CD8-positive, alpha-beta memory T cell (primary cell): ENCODE measurements around the gene THRA. TPM values are rescaled to one million over a fixed set of nuclear protein-coding genes. Genes with fewer than 3 reads are reported as not detected.
"Not testable (repeated sequence)": the region's sequence is repeated elsewhere in the genome, so short reads cannot be mapped to it uniquely, and the experiment has no call there.

Experiments
- CTCF ChIA-PET: fragments of 350-600 bp; sonication (Branson Sonifier 250); formaldehyde crosslinking; loops from one replicate; lab custom pipeline; 2021; ENCODE audit warnings: antibody characterized with exemption; lab: Charles Lee
- POLR2A ChIA-PET: fragments of 350-600 bp; sonication (Branson Sonifier 250); formaldehyde crosslinking; loops from one replicate; lab custom pipeline; 2021; ENCODE audit warnings: antibody characterized with exemption; lab: Charles Lee
- DNase-seq, 5 donors: peaks; one replicate each; pipeline versions ENCODE4 v3.0.0 to v3.0.0-alpha.2; 2020 to 2022; ENCODE audit warnings: mixed read lengths in 1 of 5
- H3K27ac ChIP-seq: one replicate; pipeline ENCODE4 v1.7.0; 2013; ENCODE audit warnings: low read depth, mild to moderate bottlenecking, low read length, moderate library complexity
- H3K27me3 ChIP-seq: 2 replicates; pipeline ENCODE4 v1.7.0; 2013; ENCODE audit warnings: low read length, mild to moderate bottlenecking; ENCODE audit not compliant: insufficient read depth, poor library complexity, severe bottlenecking
- H3K36me3 ChIP-seq: 2 replicates; pipeline ENCODE4 v1.7.0; 2013; ENCODE audit warnings: mild to moderate bottlenecking, low read length, moderate library complexity; ENCODE audit not compliant: insufficient read depth
- H3K4me1 ChIP-seq: 2 replicates; pipeline ENCODE4 v1.7.0; 2013; ENCODE audit warnings: mild to moderate bottlenecking, low read length, moderate library complexity; ENCODE audit not compliant: insufficient read depth
- H3K4me3 ChIP-seq: 2 replicates; pipeline ENCODE4 v1.7.0; 2013; ENCODE audit warnings: mild to moderate bottlenecking, low read length
- H3K9me3 ChIP-seq: 2 replicates; pipeline ENCODE4 v1.7.0; 2013; ENCODE audit warnings: mild to moderate bottlenecking, low read length
- H3K27ac Mint-ChIP-seq, 8 donors: one replicate each; pipeline ENCODE4 v1.8.0; 2020 to 2021; ENCODE audit warnings: mixed read lengths in 8 of 8, mild to moderate bottlenecking in 6 of 8, inconsistent platforms in 3 of 8, moderate library complexity in 3 of 8
- H3K27me3 Mint-ChIP-seq, 2 donors: one replicate each; pipeline ENCODE4 v1.8.0; 2020 to 2021; ENCODE audit warnings: mixed read lengths in 2 of 2, mild to moderate bottlenecking in 1 of 2, moderate library complexity in 1 of 2
- H3K36me3 Mint-ChIP-seq, 3 donors: one replicate each; pipeline ENCODE4 v1.8.0; 2020 to 2021; ENCODE audit warnings: mixed read lengths in 3 of 3, inconsistent platforms in 1 of 3, mild to moderate bottlenecking in 1 of 3
- H3K4me1 Mint-ChIP-seq, 3 donors: one replicate each; pipeline ENCODE4 v1.8.0; 2020 to 2021; ENCODE audit warnings: mixed read lengths in 3 of 3, inconsistent platforms in 1 of 3, mild to moderate bottlenecking in 1 of 3
- H3K4me3 Mint-ChIP-seq, 7 donors: one replicate each; pipeline ENCODE4 v1.8.0; 2020 to 2021; ENCODE audit warnings: mixed read lengths in 7 of 7, mild to moderate bottlenecking in 6 of 7, moderate library complexity in 4 of 7, inconsistent platforms in 2 of 7
- H3K9me3 Mint-ChIP-seq, 5 donors: one replicate each; pipeline ENCODE4 v1.8.0; 2020 to 2022; ENCODE audit warnings: mixed read lengths in 5 of 5, mild to moderate bottlenecking in 3 of 5, moderate library complexity in 2 of 5, inconsistent platforms in 1 of 5
- polyA plus RNA-seq: library from polyadenylated mRNA; unstranded; fragments of 300-500 nt; fragmentation: Illumina TruSeq; gene quantifications from one replicate; pipeline ENCODE4 v1.2.3, GENCODE V29; 2021
- total RNA-seq, 2 experiments: library from RNA; stranded (reverse); gene quantifications; one replicate each; pipeline ENCODE4 v1.2.3, GENCODE V29; 2021

THRA gene
- total and polyA plus RNA-seq, 3 experiments from 2014 or later, result 12.6 to 17.0 (median 13.2) TPM

- no peaks in the 10 kb centered on the region for H3K27me3 Mint-ChIP-seq
- H3K36me3 Mint-ChIP-seq, result peaks cover 0 to 83% (median 25%) of the 10 kb centered on the region in 3 donors
- POLR2A ChIA-PET, result no interaction called here
- Histone ChIP-seq H3K36me3 (peaks cover 49% of the 10 kb centered on the region), H3K27ac (no peak overlapping the region), H3K4me3 (no peak overlapping the region), H3K4me1 (peaks cover 4% of the 10 kb centered on the region), H3K27me3 (no peaks in the 10 kb centered on the region), H3K9me3 (no peaks in the 10 kb centered on the region)
- CTCF ChIA-PET, result interaction anchor here (0.7 to 1.5 kb wide), 4 partner anchors 10 to 59 kb away, joined by 3 to 5 read pairs (median 3); no protein-coding TSS in a partner anchor
- no peaks in the 10 kb centered on the region for H3K9me3 Mint-ChIP-seq
- no peak overlapping the region for H3K4me3 Mint-ChIP-seq
- DNase-seq, result no peak
- peak overlapping the region in 6 of 8 donors; percentile 29 to 83 (median 46) for H3K27ac Mint-ChIP-seq
- peaks cover 7 to 24% (median 16%) of the 10 kb centered on the region in 3 donors for H3K4me1 Mint-ChIP-seq
These were observed 71.4 kb downstream of the THRA start for GRCh38 chr17:40134184-40134583.

- no peak for DNase-seq
- Histone ChIP-seq H3K27me3 (no peaks in the 10 kb centered on the region), H3K4me1 (peaks cover 11% of the 10 kb centered on the region), H3K36me3 (peaks cover 41% of the 10 kb centered on the region), H3K9me3 (no peaks in the 10 kb centered on the region), H3K4me3 (no peak overlapping the region), H3K27ac (no peak overlapping the region)
- POLR2A ChIA-PET, result no interaction called here
- Mint-ChIP-seq H3K27me3 (peaks cover 0 to 5% of the 10 kb centered on the region in 2 donors), H3K4me1 (peaks cover 15 to 35% (median 25%) of the 10 kb centered on the region in 3 donors), H3K4me3 (no peak overlapping the region), H3K27ac (peak overlapping the region in 7 of 8 donors; percentile 2 to 91 (median 64)), H3K36me3 (peaks cover 0 to 77% (median 26%) of the 10 kb centered on the region in 3 donors), H3K9me3 (peaks cover 0 to 3% (median 0%) of the 10 kb centered on the region in 5 donors)
- CTCF ChIA-PET, result no interaction called here
These were observed 73.1 kb downstream of the THRA start for GRCh38 chr17:40135817-40136216.

GRCh38 chr17:40139566-40140058 lies 76.8 kb downstream of the THRA start:
- peak overlapping the region; percentile 95 for H3K27ac ChIP-seq
- DNase-seq, result no peak
- H3K4me1 ChIP-seq, result peaks cover 26% of the 10 kb centered on the region
- peaks cover 0 to 3% (median 0%) of the 10 kb centered on the region in 5 donors for H3K9me3 Mint-ChIP-seq
- H3K36me3 Mint-ChIP-seq, result peaks cover 0 to 60% (median 18%) of the 10 kb centered on the region in 3 donors
- H3K9me3 ChIP-seq, result no peaks in the 10 kb centered on the region
- H3K4me3 ChIP-seq, result peak overlapping the region; percentile 82
- peaks cover 0 to 6% of the 10 kb centered on the region in 2 donors for H3K27me3 Mint-ChIP-seq
- H3K36me3 ChIP-seq, result peaks cover 30% of the 10 kb centered on the region
- H3K4me1 Mint-ChIP-seq, result peaks cover 29 to 50% (median 37%) of the 10 kb centered on the region in 3 donors
- ChIA-PET POLR2A (interaction anchor here (0.5 to 4.5 kb wide), 14 partner anchors 9 to 1051 kb away, joined by 3 to 68 read pairs (median 8); partner anchors contain the start of genes MED24, MSL1, NR1D1 and PSMD3), CTCF (interaction anchor here (1.0 to 5.1 kb wide), 10 partner anchors 11 to 79 kb away, joined by 4 to 57 read pairs (median 4); partner anchors contain the start of gene WIPF2)
- H3K4me3 Mint-ChIP-seq, result peak overlapping the region; percentile 90 to 95 (median 95)
- H3K27me3 ChIP-seq, result no peaks in the 10 kb centered on the region
- peak overlapping the region; percentile 97 to 100 (median 98) for H3K27ac Mint-ChIP-seq

- peaks cover 43 to 60% (median 55%) of the 10 kb centered on the region in 3 donors for H3K4me1 Mint-ChIP-seq
- peak overlapping the region in 1 of 8 donors; percentile 6 for H3K27ac Mint-ChIP-seq
- H3K4me3 Mint-ChIP-seq, result peak overlapping the region in 1 of 7 donors; percentile 56
These were observed 80.4 kb downstream of the THRA start for GRCh38 chr17:40143166-40143565.

More at GRCh38 chr17:40143166-40143565, 80.4 kb downstream of the THRA start:
- H3K4me3 ChIP-seq, H3K27me3 ChIP-seq, H3K27me3 Mint-ChIP-seq, POLR2A ChIA-PET, H3K9me3 ChIP-seq, DNase-seq, H3K27ac ChIP-seq, H3K9me3 Mint-ChIP-seq: not testable (repeated sequence)
- Histone ChIP-seq H3K36me3 (peaks cover 16% of the 10 kb centered on the region), H3K4me1 (peaks cover 26% of the 10 kb centered on the region)
- H3K36me3 Mint-ChIP-seq, result peaks cover 0 to 55% (median 16%) of the 10 kb centered on the region in 3 donors
- CTCF ChIA-PET, result interaction anchor here (1.4 to 1.7 kb wide), 3 partner anchors 19 to 30 kb away, joined by 3 to 6 read pairs (median 4); no protein-coding TSS in a partner anchor

Other genes with a start within 250 kb of the THRA start
- 100 to 1,000 TPM; 119 to 126 TPM for gene IKZF3, start 198.7 kb upstream of the THRA start, total RNA-seq
- 138 TPM for gene IKZF3, start 198.7 kb upstream of the THRA start, polyA plus RNA-seq
- under 1 TPM; 0.58 to 0.74 TPM for gene ZPBP2, start 194.8 kb upstream of the THRA start, total RNA-seq
- 0.09 TPM for gene ZPBP2, start 194.8 kb upstream of the THRA start, polyA plus RNA-seq
- gene GSDMB, start 144.3 kb upstream of the THRA start, total RNA-seq, result 10 to 100 TPM; 14.0 to 14.8 TPM
- 1.3 TPM for gene GSDMB, start 144.3 kb upstream of the THRA start, polyA plus RNA-seq
- gene ORMDL3, start 135.4 kb upstream of the THRA start, total RNA-seq, result 10 to 100 TPM; 73.6 to 76.4 TPM
- 217 TPM for gene ORMDL3, start 135.4 kb upstream of the THRA start, polyA plus RNA-seq
- not detected for gene LRRC3C, start 135.2 kb upstream of the THRA start, total RNA-seq
- gene LRRC3C, start 135.2 kb upstream of the THRA start, polyA plus RNA-seq, result not detected
- gene GSDMA, start 100.0 kb upstream of the THRA start, total RNA-seq, result not detected
- gene GSDMA, start 100.0 kb upstream of the THRA start, polyA plus RNA-seq, result 0.14 TPM
- gene PSMD3, start 82.2 kb upstream of the THRA start, total RNA-seq, result 100 to 1,000 TPM; 185 to 186 TPM
- 51.1 TPM for gene PSMD3, start 82.2 kb upstream of the THRA start, polyA plus RNA-seq
- gene CSF3, start 47.5 kb upstream of the THRA start, total RNA-seq, result not detected
- not detected for gene CSF3, start 47.5 kb upstream of the THRA start, polyA plus RNA-seq
- 100 to 1,000 TPM; 118 to 121 TPM for gene MED24, start 8.6 kb upstream of the THRA start, total RNA-seq
- 51.2 TPM for gene MED24, start 8.6 kb upstream of the THRA start, polyA plus RNA-seq
- gene NR1D1, start 37.6 kb downstream of the THRA start, total RNA-seq, result 10 to 100 TPM; 10.0 to 10.2 TPM
- gene NR1D1, start 37.6 kb downstream of the THRA start, polyA plus RNA-seq, result 10.4 TPM
- 10 to 100 TPM; 88.6 to 91.5 TPM for gene MSL1, start 59.0 kb downstream of the THRA start, total RNA-seq
- 13.5 TPM for gene MSL1, start 59.0 kb downstream of the THRA start, polyA plus RNA-seq
- 100 to 1,000 TPM; 100 to 101 TPM for gene CASC3, start 77.6 kb downstream of the THRA start, total RNA-seq
- gene CASC3, start 77.6 kb downstream of the THRA start, polyA plus RNA-seq, result 47.4 TPM
- 1 to 10 TPM; 5.7 to 6.3 TPM for gene RAPGEFL1, start 114.5 kb downstream of the THRA start, total RNA-seq
- 0.32 TPM for gene RAPGEFL1, start 114.5 kb downstream of the THRA start, polyA plus RNA-seq
- gene WIPF2, start 156.3 kb downstream of the THRA start, total RNA-seq, result 10 to 100 TPM; 24.5 to 24.7 TPM
- 14.6 TPM for gene WIPF2, start 156.3 kb downstream of the THRA start, polyA plus RNA-seq
- 100 to 1,000 TPM; 107 to 110 TPM for gene CDC6, start 224.9 kb downstream of the THRA start, total RNA-seq
- 0.49 TPM for gene CDC6, start 224.9 kb downstream of the THRA start, polyA plus RNA-seq
- 10 to 100 TPM; 37.4 to 37.8 TPM for gene RARA, start 246.2 kb downstream of the THRA start, total RNA-seq
- gene RARA, start 246.2 kb downstream of the THRA start, polyA plus RNA-seq, result 14.0 TPM